Osteoblast (primary cell): Measurements from ENCODE around the gene CALD1. TPM values are rescaled to one million over a fixed set of nuclear protein-coding genes. Genes with fewer than 3 reads are reported as not detected.
A peak's percentile ranks its signal among the peaks of the same experiment; 100 is the strongest.

Experiments
- DNase-seq: peaks from one replicate; pipeline ENCODE4 v3.0.0; 2011; ENCODE audit warnings: low spot score, mixed read lengths; ENCODE audit not compliant: insufficient read length; ENCODE audit errors: missing footprints
- H2AFZ ChIP-seq: 2 replicates; pipeline ENCODE4 v1.6.0; 2011; ENCODE audit warnings: mild to moderate bottlenecking, low read length
- H3K27ac ChIP-seq: 2 replicates; pipeline ENCODE4 v1.5.1; 2011; ENCODE audit warnings: mild to moderate bottlenecking, low read depth, low read length, moderate library complexity
- H3K27me3 ChIP-seq: 2 replicates; pipeline ENCODE4 v1.6.0; 2012; ENCODE audit warnings: mild to moderate bottlenecking, control low read depth, inconsistent platforms, low read length, moderate library complexity; ENCODE audit not compliant: insufficient read depth
- H3K36me3 ChIP-seq: 2 replicates; pipeline ENCODE4 v1.5.1; 2011; ENCODE audit warnings: mild to moderate bottlenecking, low read length, control low read depth, moderate library complexity; ENCODE audit not compliant: insufficient read depth
- H3K4me1 ChIP-seq: 2 replicates; pipeline ENCODE4 v1.5.1; 2011; ENCODE audit warnings: mild to moderate bottlenecking, low read length, control low read depth, moderate library complexity; ENCODE audit not compliant: insufficient read depth
- H3K4me2 ChIP-seq: 2 replicates; pipeline ENCODE4 v1.6.0; 2011; ENCODE audit warnings: mild to moderate bottlenecking, low read length; ENCODE audit not compliant: insufficient read depth
- H3K4me3 ChIP-seq: fragments of 200-600 bp; sonication (generic); 3 replicates; pipeline ENCODE4 v1.5.1; 2012; ENCODE audit warnings: mild to moderate bottlenecking, low read length, inconsistent platforms; ENCODE audit not compliant: insufficient read depth
- H3K79me2 ChIP-seq: 2 replicates; pipeline ENCODE4 v1.6.0; 2012; ENCODE audit warnings: mild to moderate bottlenecking, low read length, control low read depth, inconsistent platforms; ENCODE audit not compliant: insufficient read depth
- H3K9me3 ChIP-seq: 2 replicates; pipeline ENCODE4 v1.5.1; 2011; ENCODE audit warnings: low read depth, low read length, control low read depth
- H4K20me1 ChIP-seq: 2 replicates; pipeline ENCODE4 v1.6.0; 2012; ENCODE audit warnings: mild to moderate bottlenecking, low read length, control low read depth; ENCODE audit not compliant: insufficient read depth
- total RNA-seq: library from RNA; depleted of rRNA; stranded (reverse); fragments of >200 nt; gene quantifications from 2 replicates; pipeline ENCODE4 v1.2.3, GENCODE V29; 2012
- TF ChIP-seq, protein P1 (sequence below): IDR thresholded peaks from 2 replicates; pipeline ENCODE4 v1.5.1; 2011; ENCODE audit warnings: mild to moderate bottlenecking, low read depth, low read length, moderate library complexity; ENCODE audit errors: extremely low read depth

The CALD1 gene
- total RNA-seq, 1 donor = 1,123 TPM

DNA sequence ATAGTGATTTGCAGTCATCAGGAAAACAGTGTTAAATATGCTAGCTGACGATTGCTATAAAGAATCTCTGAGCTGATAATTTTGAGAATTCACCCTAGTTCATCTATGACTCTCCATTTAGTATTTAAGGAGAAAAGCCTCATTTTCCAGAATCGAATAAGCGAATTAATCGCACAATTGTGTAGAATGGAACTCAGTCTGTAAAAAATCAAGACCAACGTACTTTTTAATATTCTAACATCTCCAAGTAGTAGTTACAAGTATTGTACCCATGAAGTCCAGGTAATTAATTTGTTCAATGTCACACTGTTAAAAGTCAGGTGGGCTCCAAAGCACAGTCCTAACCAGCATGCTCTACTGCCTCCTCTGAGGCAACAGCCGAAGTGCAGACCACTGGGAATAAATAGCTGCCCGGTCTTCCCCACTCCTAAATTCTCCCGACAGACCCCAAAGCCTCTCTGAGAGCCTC, 206.5 kb downstream of the CALD1 start:
- H3K27ac ChIP-seq = peak overlapping the region; percentile 81
- H3K9me3 ChIP-seq = no peaks in the 10 kb centered on the region
- peaks cover 7% of the 10 kb centered on the region for H3K79me2 ChIP-seq
- H3K27me3 ChIP-seq = no peaks in the 10 kb centered on the region
- peaks cover 3% of the 10 kb centered on the region for H3K4me1 ChIP-seq
- H4K20me1 ChIP-seq = no peaks in the 10 kb centered on the region
- H3K36me3 ChIP-seq = peaks cover 4% of the 10 kb centered on the region
- no peak for DNase-seq
- H2AFZ ChIP-seq = peak overlapping the region; percentile 88
- H3K4me2 ChIP-seq = peak overlapping the region; percentile 96
- TF ChIP-seq, protein P1, sequence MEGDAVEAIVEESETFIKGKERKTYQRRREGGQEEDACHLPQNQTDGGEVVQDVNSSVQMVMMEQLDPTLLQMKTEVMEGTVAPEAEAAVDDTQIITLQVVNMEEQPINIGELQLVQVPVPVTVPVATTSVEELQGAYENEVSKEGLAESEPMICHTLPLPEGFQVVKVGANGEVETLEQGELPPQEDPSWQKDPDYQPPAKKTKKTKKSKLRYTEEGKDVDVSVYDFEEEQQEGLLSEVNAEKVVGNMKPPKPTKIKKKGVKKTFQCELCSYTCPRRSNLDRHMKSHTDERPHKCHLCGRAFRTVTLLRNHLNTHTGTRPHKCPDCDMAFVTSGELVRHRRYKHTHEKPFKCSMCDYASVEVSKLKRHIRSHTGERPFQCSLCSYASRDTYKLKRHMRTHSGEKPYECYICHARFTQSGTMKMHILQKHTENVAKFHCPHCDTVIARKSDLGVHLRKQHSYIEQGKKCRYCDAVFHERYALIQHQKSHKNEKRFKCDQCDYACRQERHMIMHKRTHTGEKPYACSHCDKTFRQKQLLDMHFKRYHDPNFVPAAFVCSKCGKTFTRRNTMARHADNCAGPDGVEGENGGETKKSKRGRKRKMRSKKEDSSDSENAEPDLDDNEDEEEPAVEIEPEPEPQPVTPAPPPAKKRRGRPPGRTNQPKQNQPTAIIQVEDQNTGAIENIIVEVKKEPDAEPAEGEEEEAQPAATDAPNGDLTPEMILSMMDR = no peak
- peak overlapping the region; percentile 89 for H3K4me3 ChIP-seq

DNA sequence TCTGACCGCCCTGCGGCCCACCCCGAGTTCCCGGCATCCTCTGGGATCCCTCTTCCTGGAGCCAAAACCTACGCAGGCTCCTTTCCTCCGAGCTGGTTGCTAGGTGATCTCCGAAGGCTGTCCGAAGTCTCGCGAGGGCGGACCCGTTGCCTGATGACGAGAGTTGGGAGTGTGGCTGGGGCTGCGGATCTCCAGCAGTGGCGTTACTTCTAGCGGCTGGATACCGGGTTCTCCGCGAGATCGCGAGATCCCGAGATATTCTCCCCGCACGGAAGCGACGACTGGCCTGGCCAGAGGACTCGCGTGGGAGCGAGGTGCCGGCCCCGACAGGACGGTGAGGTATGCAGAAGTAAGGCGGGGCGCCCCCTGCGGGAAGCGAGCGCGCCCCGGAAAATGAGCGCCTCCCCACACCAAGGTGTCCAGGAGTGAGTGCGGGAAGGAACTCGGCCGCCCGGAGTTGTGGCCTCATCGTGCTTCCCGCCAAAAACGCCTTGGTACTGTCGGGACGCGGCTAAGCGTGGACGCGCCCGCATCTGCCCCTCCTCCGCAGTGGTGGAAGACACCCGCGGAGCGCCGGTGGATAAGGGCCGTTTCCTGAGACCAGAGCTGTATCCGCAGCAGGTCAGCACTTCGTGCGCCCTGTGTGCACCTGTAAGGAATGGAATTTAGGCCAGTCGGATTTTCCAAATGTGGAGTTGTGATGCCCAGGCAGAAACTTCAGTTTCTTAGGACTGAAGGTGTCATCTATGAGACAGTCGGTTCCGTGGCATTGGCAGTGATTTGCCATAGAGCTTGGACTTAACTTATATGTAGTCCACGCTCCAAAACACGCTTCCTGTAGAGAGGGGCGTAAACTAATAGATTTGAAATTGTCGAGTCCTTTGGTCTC, 207.2 kb downstream of the CALD1 start, which contains the start of gene AGBL3:
Gene AGBL3, plus strand, starts transcription at position 146 of the 889 bp plus-strand sequence. CDS start 1,426 bp downstream, outside the sequence.
- DNase-seq = peak; percentile 94
- Histone ChIP-seq H3K4me1 (peaks cover 10% of the 10 kb centered on the region), H3K79me2 (peaks cover 7% of the 10 kb centered on the region), H3K27me3 (no peaks in the 10 kb centered on the region), H4K20me1 (no peaks in the 10 kb centered on the region), H3K9me3 (no peaks in the 10 kb centered on the region), H3K4me3 (peak within 1 kb of the TSS; percentile 89), H3K27ac (peak within 1 kb of the TSS; percentile 81), H3K4me2 (peak within 1 kb of the TSS; percentile 96), H3K36me3 (peaks cover 4% of the 10 kb centered on the region), H2AFZ (peak within 1 kb of the TSS; percentile 88)
- TF ChIP-seq, protein P1 = peak; percentile 46

DNA sequence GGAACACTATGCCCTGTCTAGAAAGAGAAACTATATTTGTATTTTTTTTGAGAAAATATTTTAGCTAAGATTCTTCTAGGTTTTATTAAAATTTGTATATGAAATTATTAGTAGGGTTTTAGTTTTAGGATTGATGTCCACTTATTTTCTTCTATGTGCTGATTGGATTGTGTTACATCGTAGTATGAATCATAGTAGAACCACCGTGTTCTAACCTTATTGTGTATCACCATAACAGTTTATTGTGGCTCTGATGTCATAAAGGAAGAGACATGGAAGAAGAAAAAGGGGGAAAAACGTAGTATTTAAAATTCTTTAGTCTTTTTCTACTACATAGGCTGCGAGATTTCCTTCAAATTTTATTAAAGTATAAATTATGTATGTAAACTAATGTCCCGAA, 208.7 kb downstream of the CALD1 start:
- Histone ChIP-seq H3K4me2 (no peak overlapping the region), H2AFZ (no peak overlapping the region), H3K4me1 (peaks cover 19% of the 10 kb centered on the region), H3K27me3 (no peaks in the 10 kb centered on the region), H3K79me2 (peaks cover 7% of the 10 kb centered on the region), H3K9me3 (no peaks in the 10 kb centered on the region), H3K4me3 (no peak overlapping the region), H3K27ac (no peak overlapping the region), H4K20me1 (no peaks in the 10 kb centered on the region), H3K36me3 (peaks cover 4% of the 10 kb centered on the region)
- DNase-seq = no peak
- TF ChIP-seq, protein P1 = no peak
